ENCODE data around the gene CDK11A. TPM values are rescaled to one million over a fixed set of nuclear protein-coding genes. Genes with fewer than 3 reads are reported as not detected.
"Not testable (repeated sequence)": the region's sequence is repeated elsewhere in the genome, so short reads cannot be mapped to it uniquely, and the experiment has no call there.

CDK11A gene
- total and polyA plus RNA-seq, 3 experiments from 2014 or later = 18.4 to 70.7 (median 68.8) TPM

GRCh38 chr1:1737675-1738590, 13.8 kb upstream of the CDK11A start:
- H3K9me3 Mint-ChIP-seq; H3K4me3 ChIP-seq (ENCODE audit: low read length); H3K27ac ChIP-seq (ENCODE audit: low read depth, low read length); H3K36me3 ChIP-seq (ENCODE audit: insufficient read depth, low read length); CTCF ChIA-PET; H3K27me3 Mint-ChIP-seq; H3K4me1 Mint-ChIP-seq; DNase-seq; H3K4me3 Mint-ChIP-seq; H3K27me3 ChIP-seq (ENCODE audit: insufficient read depth, low read length, poor library complexity, severe bottlenecking); POLR2A ChIA-PET; H3K9me3 ChIP-seq (ENCODE audit: low read length); H3K4me1 ChIP-seq (ENCODE audit: insufficient read depth, low read length): not testable (repeated sequence)
- Mint-ChIP-seq H3K27ac (peak overlapping the region in 1 of 8 donors; percentile 63), H3K36me3 (peaks cover 3 to 29% (median 6%) of the 10 kb centered on the region in 3 donors)

GRCh38 chr1:1732381-1732780, 8.2 kb upstream of the CDK11A start:
- no peak overlapping the region for H3K4me3 Mint-ChIP-seq
- Histone ChIP-seq H3K4me3 (ENCODE audit: low read length) (no peak overlapping the region), H3K36me3 (ENCODE audit: insufficient read depth, low read length) (peaks cover 6% of the 10 kb centered on the region), H3K27me3 (ENCODE audit: insufficient read depth, low read length, poor library complexity, severe bottlenecking) (no peaks in the 10 kb centered on the region), H3K9me3 (ENCODE audit: low read length) (no peaks in the 10 kb centered on the region), H3K4me1 (ENCODE audit: insufficient read depth, low read length) (peaks cover 8% of the 10 kb centered on the region), H3K27ac (ENCODE audit: low read depth, low read length) (no peak overlapping the region)
- ChIA-PET CTCF (no interaction called here), POLR2A (no interaction called here)
- H3K36me3 Mint-ChIP-seq = peaks cover 10 to 41% (median 14%) of the 10 kb centered on the region in 3 donors
- no peaks in the 10 kb centered on the region for H3K9me3 Mint-ChIP-seq
- peaks cover 15 to 16% (median 16%) of the 10 kb centered on the region in 3 donors for H3K4me1 Mint-ChIP-seq
- H3K27me3 Mint-ChIP-seq = no peaks in the 10 kb centered on the region
- no peak for DNase-seq
- peak overlapping the region in 2 of 8 donors; percentile 47 to 54 for H3K27ac Mint-ChIP-seq

- H3K36me3 ChIP-seq (ENCODE audit: insufficient read depth, low read length) = peaks cover 6% of the 10 kb centered on the region
- H3K4me3 ChIP-seq (ENCODE audit: low read length) = no peak overlapping the region
- H3K36me3 Mint-ChIP-seq = peaks cover 10 to 37% (median 14%) of the 10 kb centered on the region in 3 donors
- H3K27me3 Mint-ChIP-seq = no peaks in the 10 kb centered on the region
- no peak overlapping the region for H3K4me3 Mint-ChIP-seq
- no peak for DNase-seq
- no peaks in the 10 kb centered on the region for H3K9me3 Mint-ChIP-seq
- H3K4me1 Mint-ChIP-seq = peaks cover 16 to 19% (median 18%) of the 10 kb centered on the region in 3 donors
- POLR2A ChIA-PET = no interaction called here
- no peak overlapping the region for H3K27ac ChIP-seq (ENCODE audit: low read depth, low read length)
- H3K4me1 ChIP-seq (ENCODE audit: insufficient read depth, low read length) = peaks cover 8% of the 10 kb centered on the region
- CTCF ChIA-PET = no interaction called here
- no peaks in the 10 kb centered on the region for H3K27me3 ChIP-seq (ENCODE audit: insufficient read depth, low read length, poor library complexity, severe bottlenecking)
- no peaks in the 10 kb centered on the region for H3K9me3 ChIP-seq (ENCODE audit: low read length)
- peak overlapping the region in 2 of 8 donors; percentile 66 to 69 for H3K27ac Mint-ChIP-seq
These were observed 6.7 kb upstream of the CDK11A start for GRCh38 chr1:1730870-1731269.

- Mint-ChIP-seq H3K36me3 (peaks cover 10 to 34% (median 12%) of the 10 kb centered on the region in 3 donors), H3K4me1 (peaks cover 16 to 19% (median 18%) of the 10 kb centered on the region in 3 donors), H3K27ac (peak overlapping the region in 1 of 8 donors; percentile 70)
- H3K4me1 ChIP-seq (ENCODE audit: insufficient read depth, low read length); H3K27me3 ChIP-seq (ENCODE audit: insufficient read depth, low read length, poor library complexity, severe bottlenecking); CTCF ChIA-PET; H3K9me3 ChIP-seq (ENCODE audit: low read length); H3K4me3 ChIP-seq (ENCODE audit: low read length); H3K4me3 Mint-ChIP-seq; DNase-seq; H3K27ac ChIP-seq (ENCODE audit: low read depth, low read length); POLR2A ChIA-PET; H3K27me3 Mint-ChIP-seq; H3K36me3 ChIP-seq (ENCODE audit: insufficient read depth, low read length); H3K9me3 Mint-ChIP-seq: not testable (repeated sequence)
These were observed 6.1 kb upstream of the CDK11A start for GRCh38 chr1:1730230-1730629.

GRCh38 chr1:1729116-1729816, 5.1 kb upstream of the CDK11A start:
- CTCF ChIA-PET; H3K27ac ChIP-seq (ENCODE audit: low read depth, low read length): not testable (repeated sequence)
- peak overlapping the region in 7 of 8 donors; percentile 79 to 97 (median 95) for H3K27ac Mint-ChIP-seq

GRCh38 chr1:1728308-1729005, 4.3 kb upstream of the CDK11A start:
- Mint-ChIP-seq H3K4me1 (peaks cover 21 to 23% (median 21%) of the 10 kb centered on the region in 3 donors), H3K36me3 (peaks cover 7 to 33% (median 9%) of the 10 kb centered on the region in 3 donors), H3K27ac (peak overlapping the region; percentile 85 to 99 (median 95)), H3K4me3 (peak overlapping the region; percentile 56 to 87 (median 73))
- CTCF ChIA-PET; H3K36me3 ChIP-seq (ENCODE audit: insufficient read depth, low read length); POLR2A ChIA-PET; H3K9me3 ChIP-seq (ENCODE audit: low read length); H3K4me1 ChIP-seq (ENCODE audit: insufficient read depth, low read length); H3K4me3 ChIP-seq (ENCODE audit: low read length); H3K27me3 Mint-ChIP-seq; H3K9me3 Mint-ChIP-seq; H3K27me3 ChIP-seq (ENCODE audit: insufficient read depth, low read length, poor library complexity, severe bottlenecking): not testable (repeated sequence)
- H3K27ac ChIP-seq (ENCODE audit: low read depth, low read length) = peak overlapping the region; percentile 51
- peak in 4 of 5 donors; percentile 12 to 66 (median 38) for DNase-seq

More at GRCh38 chr1:1729116-1729816, 5.1 kb upstream of the CDK11A start:
- H3K36me3 ChIP-seq (ENCODE audit: insufficient read depth, low read length); H3K4me3 ChIP-seq (ENCODE audit: low read length); H3K4me1 ChIP-seq (ENCODE audit: insufficient read depth, low read length); POLR2A ChIA-PET; H3K27me3 ChIP-seq (ENCODE audit: insufficient read depth, low read length, poor library complexity, severe bottlenecking); DNase-seq; H3K27me3 Mint-ChIP-seq; H3K9me3 ChIP-seq (ENCODE audit: low read length); H3K9me3 Mint-ChIP-seq: not testable (repeated sequence)
- Mint-ChIP-seq H3K36me3 (peaks cover 10 to 34% (median 12%) of the 10 kb centered on the region in 3 donors), H3K4me1 (peaks cover 21 to 22% (median 22%) of the 10 kb centered on the region in 3 donors), H3K4me3 (peak overlapping the region in 3 of 7 donors; percentile 11 to 87 (median 13))

GRCh38 chr1:1727131-1727651, 3.0 kb upstream of the CDK11A start:
- H3K27me3 ChIP-seq (ENCODE audit: insufficient read depth, low read length, poor library complexity, severe bottlenecking); POLR2A ChIA-PET; H3K4me3 Mint-ChIP-seq; H3K36me3 ChIP-seq (ENCODE audit: insufficient read depth, low read length); DNase-seq; H3K4me3 ChIP-seq (ENCODE audit: low read length); H3K9me3 Mint-ChIP-seq; H3K27me3 Mint-ChIP-seq; CTCF ChIA-PET; H3K4me1 ChIP-seq (ENCODE audit: insufficient read depth, low read length); H3K9me3 ChIP-seq (ENCODE audit: low read length); H3K27ac ChIP-seq (ENCODE audit: low read depth, low read length): not testable (repeated sequence)
- Mint-ChIP-seq H3K4me1 (peaks cover 17 to 23% (median 19%) of the 10 kb centered on the region in 3 donors), H3K27ac (peak overlapping the region in 7 of 8 donors; percentile 24 to 86 (median 66)), H3K36me3 (peaks cover 3 to 28% (median 4%) of the 10 kb centered on the region in 3 donors)
